ENCODE data around the gene HOXD4.

HOXD4 gene

GRCh38 chr2:176151442-176152287 lies at the start of gene HOXD4:
Gene HOXD4, plus strand, starts transcription at chr2:176151550. Its CDS starts 84 bp downstream, at chr2:176151634.
- DNase-seq: no peak

GRCh38 chr2:176101842-176102241 lies 49.5 kb upstream of the HOXD4 start:
- DNase-seq: no peak

GRCh38 chr2:176102309-176102866 lies 49.0 kb upstream of the HOXD4 start:
- no peak for DNase-seq

GRCh38 chr2:176103194-176103593 lies 48.2 kb upstream of the HOXD4 start:
- no peak for DNase-seq

GRCh38 chr2:176103742-176104315 lies 47.5 kb upstream of the HOXD4 start:
- no peak for DNase-seq

- DNase-seq: no peak
Observed at GRCh38 chr2:176104316-176105077, 46.9 kb upstream of the HOXD4 start.

- no peak for DNase-seq
Observed at GRCh38 chr2:176105078-176105729, 46.1 kb upstream of the HOXD4 start.

GRCh38 chr2:176105730-176106580 lies 45.4 kb upstream of the HOXD4 start:
- no peak for DNase-seq

- DNase-seq: peak; percentile 78
Observed at GRCh38 chr2:176106581-176107539, 44.5 kb upstream of the HOXD4 start, which contains the start of gene HOXD11. Gene HOXD11, plus strand, starts transcription at chr2:176107280. Its CDS starts 76 bp downstream, at chr2:176107356.

- no peak for DNase-seq
Observed at GRCh38 chr2:176107731-176108181, 43.6 kb upstream of the HOXD4 start.

GRCh38 chr2:176109192-176109901 lies 42.0 kb upstream of the HOXD4 start:
- DNase-seq: no peak

- DNase-seq: no peak
Observed at GRCh38 chr2:176109946-176110345, 41.4 kb upstream of the HOXD4 start.

GRCh38 chr2:176110415-176111308 lies 40.7 kb upstream of the HOXD4 start:
- DNase-seq: no peak

GRCh38 chr2:176111309-176111663 lies 40.1 kb upstream of the HOXD4 start:
- peak; percentile 81 for DNase-seq

- DNase-seq: no peak
Observed at GRCh38 chr2:176111846-176112374, 39.4 kb upstream of the HOXD4 start.

GRCh38 chr2:176112375-176113302 lies 38.7 kb upstream of the HOXD4 start:
- no peak for DNase-seq
